ENCODE data around the gene HS6ST3.

GRCh38 chr13:96793404-96793755 is 703.5 kb downstream of the HS6ST3 start:
- no peak for TF ChIP-seq POLR2A (IDR thresholded peaks at IDR 0.05)
- no peak for TF ChIP-seq POLR2AphosphoS5 (IDR thresholded peaks at IDR 0.05)
- TF ChIP-seq, protein P1, sequence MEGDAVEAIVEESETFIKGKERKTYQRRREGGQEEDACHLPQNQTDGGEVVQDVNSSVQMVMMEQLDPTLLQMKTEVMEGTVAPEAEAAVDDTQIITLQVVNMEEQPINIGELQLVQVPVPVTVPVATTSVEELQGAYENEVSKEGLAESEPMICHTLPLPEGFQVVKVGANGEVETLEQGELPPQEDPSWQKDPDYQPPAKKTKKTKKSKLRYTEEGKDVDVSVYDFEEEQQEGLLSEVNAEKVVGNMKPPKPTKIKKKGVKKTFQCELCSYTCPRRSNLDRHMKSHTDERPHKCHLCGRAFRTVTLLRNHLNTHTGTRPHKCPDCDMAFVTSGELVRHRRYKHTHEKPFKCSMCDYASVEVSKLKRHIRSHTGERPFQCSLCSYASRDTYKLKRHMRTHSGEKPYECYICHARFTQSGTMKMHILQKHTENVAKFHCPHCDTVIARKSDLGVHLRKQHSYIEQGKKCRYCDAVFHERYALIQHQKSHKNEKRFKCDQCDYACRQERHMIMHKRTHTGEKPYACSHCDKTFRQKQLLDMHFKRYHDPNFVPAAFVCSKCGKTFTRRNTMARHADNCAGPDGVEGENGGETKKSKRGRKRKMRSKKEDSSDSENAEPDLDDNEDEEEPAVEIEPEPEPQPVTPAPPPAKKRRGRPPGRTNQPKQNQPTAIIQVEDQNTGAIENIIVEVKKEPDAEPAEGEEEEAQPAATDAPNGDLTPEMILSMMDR (IDR thresholded peaks at IDR 0.05), result no peak
- TF ChIP-seq EP300 (IDR thresholded peaks at IDR 0.05), result no peak

All from sigmoid colon (tissue), 4 donors.